ENCODE data around the gene SLC4A11. TPM values are rescaled to one million over a fixed set of nuclear protein-coding genes. Genes with fewer than 3 reads are reported as not detected.

SLC4A11 gene
- total RNA-seq, 4 donors from 2014 or later = 7.2 to 24.7 (median 17.7) TPM

DNA sequence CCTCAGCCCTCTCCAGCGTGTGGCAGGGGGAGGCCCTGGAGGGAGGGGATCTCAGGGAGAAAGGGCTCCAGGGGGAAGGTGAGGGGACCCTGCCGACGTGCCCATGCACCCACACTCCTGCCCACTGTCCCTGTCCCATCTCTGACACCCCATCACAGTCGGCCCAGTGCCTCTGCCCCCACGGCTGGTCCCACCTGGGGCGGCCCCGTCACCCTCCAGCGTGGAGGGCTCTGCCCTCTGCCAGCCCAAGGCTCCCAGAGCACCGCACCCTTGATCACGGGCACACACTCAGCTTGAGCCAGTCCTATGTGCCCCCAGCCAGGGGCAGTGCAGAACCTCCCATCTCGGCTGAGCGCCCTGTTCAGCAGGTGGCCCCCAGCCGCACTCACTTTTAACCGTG is 9.2 kb downstream of the SLC4A11 start:
- H3K36me3 ChIP-seq = peaks cover 0 to 63% (median 0%) of the 10 kb centered on the region in 3 donors
- no peak for TF ChIP-seq POLR2A (IDR thresholded peaks at IDR 0.05)
- TF ChIP-seq, protein P1, sequence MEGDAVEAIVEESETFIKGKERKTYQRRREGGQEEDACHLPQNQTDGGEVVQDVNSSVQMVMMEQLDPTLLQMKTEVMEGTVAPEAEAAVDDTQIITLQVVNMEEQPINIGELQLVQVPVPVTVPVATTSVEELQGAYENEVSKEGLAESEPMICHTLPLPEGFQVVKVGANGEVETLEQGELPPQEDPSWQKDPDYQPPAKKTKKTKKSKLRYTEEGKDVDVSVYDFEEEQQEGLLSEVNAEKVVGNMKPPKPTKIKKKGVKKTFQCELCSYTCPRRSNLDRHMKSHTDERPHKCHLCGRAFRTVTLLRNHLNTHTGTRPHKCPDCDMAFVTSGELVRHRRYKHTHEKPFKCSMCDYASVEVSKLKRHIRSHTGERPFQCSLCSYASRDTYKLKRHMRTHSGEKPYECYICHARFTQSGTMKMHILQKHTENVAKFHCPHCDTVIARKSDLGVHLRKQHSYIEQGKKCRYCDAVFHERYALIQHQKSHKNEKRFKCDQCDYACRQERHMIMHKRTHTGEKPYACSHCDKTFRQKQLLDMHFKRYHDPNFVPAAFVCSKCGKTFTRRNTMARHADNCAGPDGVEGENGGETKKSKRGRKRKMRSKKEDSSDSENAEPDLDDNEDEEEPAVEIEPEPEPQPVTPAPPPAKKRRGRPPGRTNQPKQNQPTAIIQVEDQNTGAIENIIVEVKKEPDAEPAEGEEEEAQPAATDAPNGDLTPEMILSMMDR (IDR thresholded peaks at IDR 0.05) = no peak
- H3K4me1 ChIP-seq = peaks cover 0 to 24% (median 8%) of the 10 kb centered on the region in 3 donors
- 94 to 100% methylated on average over 1 to 9 of the region's 14 CpGs for WGBS, 2 donors
- peaks cover 0 to 5% (median 0%) of the 10 kb centered on the region in 4 donors for H3K27me3 ChIP-seq
- H3K9me3 ChIP-seq = no peaks in the 10 kb centered on the region
- no peak overlapping the region for H3K4me3 ChIP-seq
- no peak for DNase-seq
- no peak overlapping the region for H3K27ac ChIP-seq
- intact Hi-C loops (cut with DNase I) = no loop called here

DNA sequence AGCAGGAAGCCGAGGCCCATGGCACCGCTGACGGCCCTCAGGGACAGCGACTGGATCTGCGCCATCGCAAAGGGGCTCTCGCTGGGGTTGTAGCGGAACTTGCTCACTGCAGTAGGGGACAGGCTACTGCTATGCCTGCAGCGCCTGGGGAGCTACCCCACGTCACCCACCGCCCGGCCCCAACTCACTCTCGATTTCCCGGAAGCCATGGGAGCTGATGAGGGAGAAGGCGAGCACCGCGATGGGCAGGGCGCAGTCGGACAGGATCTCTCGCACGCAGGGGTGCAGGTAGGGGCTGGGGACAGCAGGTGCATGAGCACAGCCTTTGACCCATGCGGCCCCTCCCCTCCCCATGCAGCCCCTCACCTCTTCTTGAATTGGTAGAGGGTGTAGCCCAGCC is 9.8 kb downstream of the SLC4A11 start:
- no peak overlapping the region for H3K27ac ChIP-seq
- intact Hi-C loops (cut with DNase I) = no loop called here
- peaks cover 0 to 30% (median 10%) of the 10 kb centered on the region in 3 donors for H3K4me1 ChIP-seq
- no peak overlapping the region for H3K4me3 ChIP-seq
- TF ChIP-seq, protein P1 (IDR thresholded peaks at IDR 0.05) = no peak
- TF ChIP-seq POLR2A (IDR thresholded peaks at IDR 0.05) = no peak
- no peak for DNase-seq
- peaks cover 0 to 64% (median 0%) of the 10 kb centered on the region in 3 donors for H3K36me3 ChIP-seq
- H3K9me3 ChIP-seq = no peaks in the 10 kb centered on the region
- WGBS, 2 donors = 100% methylated on average over 6 of the region's 22 CpGs; no CpG with 5 or more reads in 1 of the 2 donors
- H3K27me3 ChIP-seq = no peaks in the 10 kb centered on the region

DNA sequence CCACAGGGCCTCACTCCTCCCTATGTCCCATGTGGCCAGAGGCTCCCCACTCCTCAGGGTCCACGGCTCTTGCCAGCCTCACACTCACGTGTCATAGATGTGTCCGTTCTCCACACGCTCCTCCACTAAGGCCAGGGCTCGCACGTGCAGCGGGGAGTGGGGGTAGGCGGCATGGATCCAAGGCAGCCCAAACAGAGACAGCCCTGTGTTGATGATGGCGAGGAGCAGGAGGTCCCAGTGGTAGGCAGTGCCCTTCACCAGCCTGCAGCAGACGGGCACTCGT is 10.3 kb downstream of the SLC4A11 start:
- WGBS, 2 donors = 87% methylated on average over 6 of the region's 11 CpGs; no CpG with 5 or more reads in 1 of the 2 donors
- intact Hi-C loops (cut with DNase I) = no loop called here

DNA sequence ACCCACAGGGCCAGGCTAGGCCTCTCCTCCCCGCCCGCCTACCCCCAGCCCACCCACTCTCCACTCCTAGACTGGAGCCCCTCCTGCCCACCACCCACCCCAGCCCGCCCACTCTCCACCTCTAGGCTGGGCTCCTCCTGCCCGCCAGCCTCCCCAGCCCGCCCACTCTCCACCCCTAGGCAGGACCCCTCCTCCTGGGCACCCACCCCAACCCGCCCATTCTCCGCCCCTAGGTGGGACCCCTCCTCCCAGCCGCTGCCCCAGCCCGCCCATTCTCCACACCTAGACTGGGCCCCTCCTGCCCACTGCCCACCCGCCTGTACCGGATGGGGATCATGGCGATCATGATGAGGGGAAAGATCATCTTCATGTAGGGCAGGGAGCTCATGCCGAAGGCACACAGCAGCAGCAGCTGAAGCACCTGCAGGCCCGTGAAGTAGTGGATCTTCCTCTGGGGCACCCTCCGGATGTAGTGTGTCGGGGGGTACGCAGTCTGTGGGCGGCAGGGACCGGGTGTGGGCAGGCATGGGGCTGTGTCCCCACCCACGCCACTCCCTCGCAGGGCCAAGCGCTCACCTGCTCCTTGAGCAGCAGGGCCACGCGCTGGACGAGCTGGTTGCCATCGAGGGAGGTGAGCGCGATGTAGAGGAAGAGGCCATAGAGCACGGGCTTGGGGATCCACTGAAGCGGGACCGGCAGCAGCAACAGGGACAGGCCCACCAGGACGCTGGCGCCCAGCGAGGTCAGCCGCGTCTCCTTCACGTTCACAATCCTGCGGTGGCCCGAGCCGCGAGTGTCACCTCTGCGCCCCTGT is 10.8 kb downstream of the SLC4A11 start:
- Histone ChIP-seq H3K27me3 (no peaks in the 10 kb centered on the region), H3K36me3 (peaks cover 0 to 68% (median 0%) of the 10 kb centered on the region in 3 donors), H3K9me3 (no peaks in the 10 kb centered on the region), H3K4me1 (peaks cover 0 to 40% (median 10%) of the 10 kb centered on the region in 3 donors), H3K27ac (no peak overlapping the region), H3K4me3 (no peak overlapping the region)
- DNase-seq = no peak
- intact Hi-C loops (cut with DNase I) = no loop called here
- 85 to 88% methylated on average over 8 to 12 of the region's 42 CpGs for WGBS, 2 donors
- TF ChIP-seq, protein P1 (IDR thresholded peaks at IDR 0.05) = no peak
- no peak for TF ChIP-seq POLR2A (IDR thresholded peaks at IDR 0.05)

More for the DNA sequence above, 10.3 kb downstream of the SLC4A11 start:
- Histone ChIP-seq H3K27ac (no peak overlapping the region), H3K4me1 (peaks cover 0 to 35% (median 10%) of the 10 kb centered on the region in 3 donors), H3K36me3 (peaks cover 0 to 64% (median 0%) of the 10 kb centered on the region in 3 donors), H3K9me3 (no peaks in the 10 kb centered on the region), H3K4me3 (no peak overlapping the region), H3K27me3 (no peaks in the 10 kb centered on the region)
- DNase-seq = no peak
- TF ChIP-seq, protein P1 (IDR thresholded peaks at IDR 0.05) = no peak
- no peak for TF ChIP-seq POLR2A (IDR thresholded peaks at IDR 0.05)

DNA sequence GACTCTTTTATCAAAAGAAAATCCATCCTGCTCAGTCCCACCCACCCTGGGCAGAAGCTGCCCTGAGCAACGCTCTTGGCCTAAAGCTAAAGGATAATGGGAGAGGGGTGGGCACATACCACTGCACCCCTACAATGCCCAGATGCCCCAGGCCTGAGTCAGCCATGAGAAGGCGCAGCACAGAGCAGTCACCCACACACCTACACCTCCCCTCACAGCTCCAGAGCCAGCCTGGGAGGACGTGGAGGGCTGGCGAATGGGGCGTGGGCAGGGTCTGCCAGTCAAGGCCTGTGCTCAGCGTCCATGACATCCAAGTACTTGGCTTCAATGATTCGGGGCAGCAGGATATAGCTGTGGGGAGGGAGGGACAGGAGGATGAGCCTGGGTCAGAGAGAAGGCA is 11.5 kb downstream of the SLC4A11 start:
- TF ChIP-seq, protein P1 (IDR thresholded peaks at IDR 0.05) = no peak
- TF ChIP-seq POLR2A (IDR thresholded peaks at IDR 0.05) = no peak
- peaks cover 0 to 47% (median 10%) of the 10 kb centered on the region in 3 donors for H3K4me1 ChIP-seq

More for the DNA sequence above, 11.5 kb downstream of the SLC4A11 start:
- Histone ChIP-seq H3K9me3 (no peaks in the 10 kb centered on the region), H3K27ac (no peak overlapping the region), H3K36me3 (peaks cover 0 to 74% (median 0%) of the 10 kb centered on the region in 3 donors), H3K27me3 (no peaks in the 10 kb centered on the region), H3K4me3 (no peak overlapping the region)
- DNase-seq = no peak
- WGBS, 2 donors = 45 to 54% methylated on average over 4 to 6 of the region's 7 CpGs
- intact Hi-C loops (cut with DNase I) = no loop called here

All from esophagus squamous epithelium (tissue), 5 donors.